ENCODE measurements around the gene PFN1.

GRCh38 chr17:4931963-4932362, 16.4 kb downstream of the PFN1 start, which contains the start of gene GP1BA:
- TF ChIP-seq CTCF (IDR thresholded peaks at IDR 0.05; ENCODE audit: poor library complexity) (no peak), EZH2phosphoT487 (IDR thresholded peaks at IDR 0.05; ENCODE audit: low read depth, severe bottlenecking, unreplicated experiment) (no peak), EZH2 (IDR thresholded peaks at IDR 0.05; ENCODE audit: borderline replicate concordance) (no peak)
